Peyer's patch (tissue), 4 donors: ENCODE data around the gene KIF2A. TPM values are rescaled to one million over a fixed set of nuclear protein-coding genes. Genes with fewer than 3 reads are reported as not detected.

Experiments
- DNase-seq, 3 donors: peaks; one replicate each; pipeline ENCODE4 v3.0.0-alpha.2; 2017 to 2019
- H3K27ac ChIP-seq, 4 donors: fragments of 200-600 bp; sonication (generic); one replicate each; pipeline ENCODE4 v1.5.1; 2016 to 2019
- H3K27me3 ChIP-seq, 2 donors: fragments of 200-600 bp; sonication (generic); one replicate each; pipeline ENCODE4 v1.5.1; 2019
- H3K36me3 ChIP-seq, 3 donors: fragments of 200-600 bp; sonication (generic); one replicate each; pipeline ENCODE4 v1.5.1; 2016 to 2019
- H3K4me1 ChIP-seq, 4 donors: fragments of 200-600 bp; sonication (generic); one replicate each; pipeline ENCODE4 v1.5.1; 2016 to 2019
- H3K4me3 ChIP-seq, 4 donors: fragments of 200-600 bp; sonication (generic); 1 replicate in 3 of 4; 2 replicates in 1 of 4; pipeline ENCODE4 v1.5.1; 2016 to 2019; ENCODE audit warnings: mild to moderate bottlenecking in 1 of 4
- H3K9me3 ChIP-seq, 4 donors: fragments of 200-600 bp; sonication (generic); one replicate each; pipeline ENCODE4 v1.5.1; 2016 to 2019; ENCODE audit warnings: mild to moderate bottlenecking in 1 of 4
- POLR2A ChIP-seq, 2 donors: fragments of 450-650 bp; IDR thresholded peaks; one replicate each; pipeline ENCODE4 v1.5.1; 2017; ENCODE audit warnings: antibody characterized with exemption in 2 of 2, mild to moderate bottlenecking in 2 of 2, moderate library complexity in 2 of 2
- total RNA-seq, 4 donors: library from RNA; depleted of rRNA; stranded (reverse); fragments of >200 nt; gene quantifications; one replicate each; pipeline ENCODE4 v1.1.0, GENCODE V29; 2016
- TF ChIP-seq, protein P1 (sequence below), 6 experiments: fragments of 450-650 bp in 4 of 6; fragments of 200-600 bp in 2 of 6; sonication (generic) in 1 of 6; IDR thresholded peaks; one replicate each; pipeline ENCODE4 v1.5.1; 2017 to 2019; ENCODE audit warnings: antibody characterized with exemption in 6 of 6, mild to moderate bottlenecking in 3 of 6, moderate library complexity in 1 of 6

The KIF2A gene
- total RNA-seq, result 10 to 100 TPM; 38.3 to 71.8 (median 41.6) TPM

- Histone ChIP-seq H3K4me1 (peaks cover 0 to 18% (median 3%) of the 10 kb centered on the region in 4 donors), H3K9me3 (no peaks in the 10 kb centered on the region), H3K4me3 (peak within 1 kb of the TSS; percentile 75 to 98 (median 90)), H3K27ac (peak within 1 kb of the TSS; percentile 91 to 98 (median 96)), H3K36me3 (no peaks in the 10 kb centered on the region), H3K27me3 (no peaks in the 10 kb centered on the region)
- DNase-seq, result peak; percentile 83 to 95 (median 93)
- TF ChIP-seq POLR2A (IDR thresholded peaks at IDR 0.05), result peak in 1 of 2 donors; percentile 65
- TF ChIP-seq, protein P1, sequence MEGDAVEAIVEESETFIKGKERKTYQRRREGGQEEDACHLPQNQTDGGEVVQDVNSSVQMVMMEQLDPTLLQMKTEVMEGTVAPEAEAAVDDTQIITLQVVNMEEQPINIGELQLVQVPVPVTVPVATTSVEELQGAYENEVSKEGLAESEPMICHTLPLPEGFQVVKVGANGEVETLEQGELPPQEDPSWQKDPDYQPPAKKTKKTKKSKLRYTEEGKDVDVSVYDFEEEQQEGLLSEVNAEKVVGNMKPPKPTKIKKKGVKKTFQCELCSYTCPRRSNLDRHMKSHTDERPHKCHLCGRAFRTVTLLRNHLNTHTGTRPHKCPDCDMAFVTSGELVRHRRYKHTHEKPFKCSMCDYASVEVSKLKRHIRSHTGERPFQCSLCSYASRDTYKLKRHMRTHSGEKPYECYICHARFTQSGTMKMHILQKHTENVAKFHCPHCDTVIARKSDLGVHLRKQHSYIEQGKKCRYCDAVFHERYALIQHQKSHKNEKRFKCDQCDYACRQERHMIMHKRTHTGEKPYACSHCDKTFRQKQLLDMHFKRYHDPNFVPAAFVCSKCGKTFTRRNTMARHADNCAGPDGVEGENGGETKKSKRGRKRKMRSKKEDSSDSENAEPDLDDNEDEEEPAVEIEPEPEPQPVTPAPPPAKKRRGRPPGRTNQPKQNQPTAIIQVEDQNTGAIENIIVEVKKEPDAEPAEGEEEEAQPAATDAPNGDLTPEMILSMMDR (IDR thresholded peaks at IDR 0.05), result peak in 3 of 6 experiments; percentile 36 to 51 (median 38)
Observed at GRCh38 chr5:62305715-62306322, at the start of gene KIF2A. TSS of gene KIF2A (plus strand) at chr5:62306206. CDS start at chr5:62306473, 267 bp downstream.

DNA sequence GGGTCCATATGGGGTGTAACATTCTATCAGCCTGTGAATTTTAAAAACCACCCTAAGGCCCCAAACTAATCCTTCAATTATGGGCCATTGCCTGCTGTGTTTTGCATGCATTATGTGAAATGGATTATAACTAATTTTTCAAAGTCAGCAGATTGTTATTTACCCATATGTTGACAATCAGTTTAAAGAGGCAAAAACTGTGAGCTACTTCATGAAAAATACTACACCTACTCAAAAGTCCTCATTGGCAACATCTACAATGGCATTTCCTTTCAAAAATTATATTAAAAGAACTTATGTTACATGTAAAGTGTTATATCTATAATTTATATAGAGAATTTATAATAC lies 49.0 kb upstream of the KIF2A start:
- no peak for DNase-seq
- Histone ChIP-seq H3K9me3 (no peaks in the 10 kb centered on the region), H3K36me3 (no peaks in the 10 kb centered on the region), H3K27me3 (no peaks in the 10 kb centered on the region), H3K4me1 (no peaks in the 10 kb centered on the region), H3K27ac (peak overlapping the region in 1 of 4 donors; percentile 34), H3K4me3 (no peak overlapping the region)
- no peak for TF ChIP-seq POLR2A (IDR thresholded peaks at IDR 0.05)
- TF ChIP-seq, protein P1 (IDR thresholded peaks at IDR 0.05), result no peak

- no peaks in the 10 kb centered on the region for H3K36me3 ChIP-seq
Observed at GRCh38 chr5:62258654-62259053, 47.4 kb upstream of the KIF2A start.

DNA sequence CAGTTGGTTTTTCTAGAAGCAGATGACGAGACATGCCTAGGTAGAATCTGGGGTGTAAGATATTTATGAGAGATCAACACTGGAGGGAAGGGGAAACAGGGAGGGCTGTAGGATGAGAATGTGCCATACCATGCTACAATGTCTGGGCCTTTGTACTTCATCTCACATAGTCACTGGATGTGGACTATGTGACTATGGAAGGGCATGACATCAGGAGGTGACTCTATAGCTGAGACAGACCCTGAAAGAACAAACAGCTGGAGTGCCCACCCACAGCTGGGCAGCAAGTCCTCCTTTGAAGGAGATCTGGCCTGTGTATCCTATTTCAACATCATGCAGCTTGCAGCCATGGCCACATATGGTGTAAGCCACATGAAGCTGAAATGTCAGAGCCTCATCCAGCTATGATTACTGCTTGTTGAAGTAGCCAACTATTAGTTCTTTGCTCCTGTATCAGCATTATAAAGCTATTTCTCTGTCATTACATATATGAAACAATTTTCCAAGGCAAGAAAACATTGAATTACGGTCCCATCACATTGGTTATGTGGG lies 46.2 kb upstream of the KIF2A start:
- H3K4me1 ChIP-seq, result no peaks in the 10 kb centered on the region
- TF ChIP-seq POLR2A (IDR thresholded peaks at IDR 0.05), result no peak
- TF ChIP-seq, protein P1 (IDR thresholded peaks at IDR 0.05), result no peak
- no peaks in the 10 kb centered on the region for H3K27me3 ChIP-seq

More at GRCh38 chr5:62258654-62259053, 47.4 kb upstream of the KIF2A start:
- TF ChIP-seq, protein P1 (IDR thresholded peaks at IDR 0.05), result no peak
- no peak for TF ChIP-seq POLR2A (IDR thresholded peaks at IDR 0.05)
- H3K27me3 ChIP-seq, result no peaks in the 10 kb centered on the region
- no peak for DNase-seq
- no peak overlapping the region for H3K4me3 ChIP-seq
- H3K4me1 ChIP-seq, result no peaks in the 10 kb centered on the region
- H3K27ac ChIP-seq, result no peak overlapping the region
- H3K9me3 ChIP-seq, result no peaks in the 10 kb centered on the region

GRCh38 chr5:62260513-62260912 lies 45.5 kb upstream of the KIF2A start:
- H3K27me3 ChIP-seq, result no peaks in the 10 kb centered on the region
- no peak overlapping the region for H3K27ac ChIP-seq

More for the DNA sequence above, 46.2 kb upstream of the KIF2A start:
- no peaks in the 10 kb centered on the region for H3K36me3 ChIP-seq
- H3K27ac ChIP-seq, result no peak overlapping the region
- no peak for DNase-seq
- no peak overlapping the region for H3K4me3 ChIP-seq
- H3K9me3 ChIP-seq, result no peaks in the 10 kb centered on the region

More at GRCh38 chr5:62260513-62260912, 45.5 kb upstream of the KIF2A start:
- Histone ChIP-seq H3K4me3 (no peak overlapping the region), H3K36me3 (no peaks in the 10 kb centered on the region), H3K4me1 (no peaks in the 10 kb centered on the region), H3K9me3 (no peaks in the 10 kb centered on the region)
- TF ChIP-seq POLR2A (IDR thresholded peaks at IDR 0.05), result no peak
- TF ChIP-seq, protein P1 (IDR thresholded peaks at IDR 0.05), result no peak
- no peak for DNase-seq
